Mesendoderm (in vitro differentiated cells): ENCODE results near the gene CREM.

ENCODE experiments used
- DNase-seq: peaks from one replicate; pipeline ENCODE4 v3.0.0; 2013
- H2AK5ac ChIP-seq: 2 replicates; pipeline ENCODE4 v1.6.1; 2013; ENCODE audit warnings: low read length, inconsistent platforms
- H2BK120ac ChIP-seq: 2 replicates; pipeline ENCODE4 v1.6.1; 2013; ENCODE audit warnings: low read depth, mild to moderate bottlenecking, low read length, moderate library complexity, mixed read lengths
- H2BK15ac ChIP-seq: replicated peaks from 2 replicates; pipeline ENCODE4 v1.6.1; 2013; ENCODE audit warnings: low read depth, mild to moderate bottlenecking, moderate library complexity
- H2BK5ac ChIP-seq: 2 replicates; pipeline ENCODE4 v1.6.1; 2013; ENCODE audit warnings: low read length, inconsistent platforms
- H3K18ac ChIP-seq: 2 replicates; pipeline ENCODE4 v1.6.1; 2013; ENCODE audit warnings: mild to moderate bottlenecking, low read length, mixed read lengths
- H3K23ac ChIP-seq: one replicate; pipeline ENCODE4 v1.6.1; 2013; ENCODE audit warnings: low read length
- H3K27ac ChIP-seq: 2 replicates; pipeline ENCODE4 v1.5.1; 2013; ENCODE audit warnings: low read depth, mild to moderate bottlenecking, inconsistent platforms, low read length, moderate library complexity
- H3K27me3 ChIP-seq: 2 replicates; pipeline ENCODE4 v1.6.1; 2013; ENCODE audit warnings: low read length, control low read depth, mild to moderate bottlenecking, inconsistent platforms; ENCODE audit not compliant: insufficient read depth, poor library complexity
- H3K36me3 ChIP-seq: 2 replicates; pipeline ENCODE4 v1.6.1; 2013; ENCODE audit warnings: low read length, inconsistent platforms; ENCODE audit not compliant: control insufficient read depth, insufficient read depth
- H3K4ac ChIP-seq: one replicate; pipeline ENCODE4 v1.6.1; 2013; ENCODE audit warnings: low read depth, mild to moderate bottlenecking, low read length, moderate library complexity
- H3K4me1 ChIP-seq: 2 replicates; pipeline ENCODE4 v1.6.1; 2013; ENCODE audit warnings: low read depth, low read length, inconsistent platforms; ENCODE audit not compliant: control insufficient read depth
- H3K4me2 ChIP-seq: 2 replicates; pipeline ENCODE4 v1.6.1; 2013; ENCODE audit warnings: low read length
- H3K4me3 ChIP-seq: 2 replicates; pipeline ENCODE4 v1.5.1; 2013; ENCODE audit warnings: mild to moderate bottlenecking, low read length
- H3K56ac ChIP-seq: one replicate; pipeline ENCODE4 v1.6.1; 2013; ENCODE audit warnings: low read length
- H3K79me1 ChIP-seq: 2 replicates; pipeline ENCODE4 v1.6.1; 2013; ENCODE audit warnings: low read length, inconsistent platforms
- H3K79me2 ChIP-seq: 2 replicates; pipeline ENCODE4 v1.6.1; 2013; ENCODE audit warnings: mild to moderate bottlenecking, low read length; ENCODE audit not compliant: control insufficient read depth, insufficient read depth
- H3K9ac ChIP-seq: 2 replicates; pipeline ENCODE4 v1.6.1; 2013; ENCODE audit warnings: low read length, inconsistent platforms
- H4K5ac ChIP-seq: one replicate; pipeline ENCODE4 v1.6.1; 2013; ENCODE audit warnings: low read length
- H4K8ac ChIP-seq: one replicate; pipeline ENCODE4 v1.6.1; 2013; ENCODE audit warnings: low read depth, mild to moderate bottlenecking, control low read depth, low read length, moderate library complexity
- WGBS: extraction: QIAGEN DNeasy Blood & Tissue Kit; methylation state at CpG from one replicate; pipeline ENCODE4 v1.1.7; 2013; ENCODE audit warnings: low lambda C conversion rate, missing lambda C conversion rate; ENCODE audit not compliant: insufficient coverage; ENCODE audit errors: extremely low coverage; 5-methylcytosine and 5-hydroxymethylcytosine counted together

Gene CREM

GRCh38 chr10:35089611-35090161 is 37.0 kb upstream of the CREM start:
- peak overlapping the region; percentile 10 for H3K4ac ChIP-seq
- H3K56ac ChIP-seq: peak overlapping the region; percentile 98
- H2BK5ac ChIP-seq: no peak overlapping the region
- peaks cover 25% of the 10 kb centered on the region for H3K79me2 ChIP-seq
- H3K23ac ChIP-seq: no peak overlapping the region
- peak overlapping the region; percentile 99 for H3K18ac ChIP-seq
- no peak overlapping the region for H2BK15ac ChIP-seq
- H3K4me1 ChIP-seq: no peaks in the 10 kb centered on the region
- WGBS: no CpG with 5 or more reads among the region's 27 CpGs
- H3K4me3 ChIP-seq: peak overlapping the region; percentile 52
- peak; percentile 40 for DNase-seq
- H4K8ac ChIP-seq: no peak overlapping the region
- no peaks in the 10 kb centered on the region for H3K36me3 ChIP-seq
- H2AK5ac ChIP-seq: no peak overlapping the region
- no peaks in the 10 kb centered on the region for H3K27me3 ChIP-seq
- H3K79me1 ChIP-seq: peaks cover 8% of the 10 kb centered on the region
- peak overlapping the region; percentile 91 for H3K9ac ChIP-seq
- no peak overlapping the region for H2BK120ac ChIP-seq
- peak overlapping the region; percentile 94 for H3K27ac ChIP-seq
- H3K4me2 ChIP-seq: peak overlapping the region; percentile 91
- no peak overlapping the region for H4K5ac ChIP-seq

GRCh38 chr10:35090162-35090954 is 36.3 kb upstream of the CREM start, which contains the start of gene CUL2:
CUL2 (minus strand) TSS chr10:35090341; CDS start chr10:35071317, 19,024 bp downstream.
- H3K27ac ChIP-seq: peak within 1 kb of the TSS; percentile 94
- no peaks in the 10 kb centered on the region for H3K27me3 ChIP-seq
- H3K4me1 ChIP-seq: no peaks in the 10 kb centered on the region
- no peak within 1 kb of the TSS for H3K23ac ChIP-seq
- no CpG with 5 or more reads among the region's 59 CpGs for WGBS
- peak within 1 kb of the TSS; percentile 84 for H3K4ac ChIP-seq
- H2BK15ac ChIP-seq: no peak within 1 kb of the TSS
- H2BK5ac ChIP-seq: peak within 1 kb of the TSS; percentile 67
- peak; percentile 97 for DNase-seq
- H3K79me2 ChIP-seq: peaks cover 25% of the 10 kb centered on the region
- peaks cover 8% of the 10 kb centered on the region for H3K79me1 ChIP-seq
- H3K9ac ChIP-seq: peak within 1 kb of the TSS; percentile 91
- no peaks in the 10 kb centered on the region for H3K36me3 ChIP-seq
- H2AK5ac ChIP-seq: no peak within 1 kb of the TSS
- H4K5ac ChIP-seq: peak within 1 kb of the TSS; percentile 98
- no peak within 1 kb of the TSS for H2BK120ac ChIP-seq
- H3K56ac ChIP-seq: peak within 1 kb of the TSS; percentile 98
- peak within 1 kb of the TSS; percentile 57 for H4K8ac ChIP-seq
- peak within 1 kb of the TSS; percentile 52 for H3K4me3 ChIP-seq
- H3K4me2 ChIP-seq: peak within 1 kb of the TSS; percentile 99
- peak within 1 kb of the TSS; percentile 99 for H3K18ac ChIP-seq

- Histone ChIP-seq H3K4me3 (no peak overlapping the region), H3K79me2 (peaks cover 19% of the 10 kb centered on the region), H3K18ac (no peak overlapping the region), H3K79me1 (peaks cover 4% of the 10 kb centered on the region), H3K4me1 (no peaks in the 10 kb centered on the region), H3K23ac (no peak overlapping the region), H3K9ac (no peak overlapping the region), H3K4ac (no peak overlapping the region), H2BK15ac (no peak overlapping the region), H3K36me3 (no peaks in the 10 kb centered on the region), H4K8ac (no peak overlapping the region), H3K4me2 (no peak overlapping the region), H2AK5ac (no peak overlapping the region), H3K56ac (no peak overlapping the region), H3K27ac (no peak overlapping the region), H2BK5ac (no peak overlapping the region), H2BK120ac (no peak overlapping the region), H4K5ac (no peak overlapping the region), H3K27me3 (no peaks in the 10 kb centered on the region)
- no peak for DNase-seq
- no CpG with 5 or more reads among the region's 11 CpGs for WGBS
Measured at GRCh38 chr10:35091994-35092790, 34.5 kb upstream of the CREM start.

GRCh38 chr10:35092851-35093250 is 33.8 kb upstream of the CREM start:
- no peak overlapping the region for H3K4ac ChIP-seq
- no peak overlapping the region for H3K9ac ChIP-seq
- H3K56ac ChIP-seq: no peak overlapping the region
- H3K4me1 ChIP-seq: no peaks in the 10 kb centered on the region
- H2BK5ac ChIP-seq: no peak overlapping the region
- no peak overlapping the region for H2AK5ac ChIP-seq
- H3K36me3 ChIP-seq: no peaks in the 10 kb centered on the region
- H3K79me2 ChIP-seq: peaks cover 13% of the 10 kb centered on the region
- no peak overlapping the region for H4K8ac ChIP-seq
- no peak overlapping the region for H4K5ac ChIP-seq
- no peak overlapping the region for H3K18ac ChIP-seq
- H3K27me3 ChIP-seq: no peaks in the 10 kb centered on the region
- no peak overlapping the region for H2BK15ac ChIP-seq
- peaks cover 4% of the 10 kb centered on the region for H3K79me1 ChIP-seq
- no peak overlapping the region for H3K4me3 ChIP-seq
- DNase-seq: no peak
- H2BK120ac ChIP-seq: no peak overlapping the region
- no peak overlapping the region for H3K23ac ChIP-seq
- H3K27ac ChIP-seq: no peak overlapping the region
- no peak overlapping the region for H3K4me2 ChIP-seq
- WGBS: no CpG with 5 or more reads among the region's 1 CpG

GRCh38 chr10:35096312-35096711 is 30.3 kb upstream of the CREM start:
- Histone ChIP-seq H3K4ac (no peak overlapping the region), H3K9ac (no peak overlapping the region), H2AK5ac (no peak overlapping the region), H2BK15ac (no peak overlapping the region), H3K4me1 (no peaks in the 10 kb centered on the region), H3K18ac (no peak overlapping the region), H3K79me1 (no peaks in the 10 kb centered on the region), H2BK5ac (no peak overlapping the region), H3K4me3 (no peak overlapping the region), H4K5ac (no peak overlapping the region), H2BK120ac (no peak overlapping the region), H3K27ac (no peak overlapping the region), H3K27me3 (no peaks in the 10 kb centered on the region), H3K36me3 (no peaks in the 10 kb centered on the region), H3K79me2 (no peaks in the 10 kb centered on the region), H3K4me2 (no peak overlapping the region), H4K8ac (no peak overlapping the region), H3K23ac (no peak overlapping the region), H3K56ac (no peak overlapping the region)
- DNase-seq: no peak
- WGBS: no CpG with 5 or more reads among the region's 2 CpGs
